IMR-90 (cell line): ENCODE measurements around the gene ARID4B.

Experiments used
- CEBPB ChIP-seq: IDR thresholded peaks from 2 replicates; pipeline ENCODE4 v1.6.1; 2012; ENCODE audit warnings: low read depth, low read length, improper control_type of control experiment
- CHD1 ChIP-seq: IDR thresholded peaks from 2 replicates; pipeline ENCODE4 v1.6.1; 2012; ENCODE audit warnings: low read depth, low read length, improper control_type of control experiment
- CTCF ChIP-seq: conservative IDR thresholded peaks from 2 replicates; pipeline ENCODE4 v1.5.1; 2012; ENCODE audit warnings: mild to moderate bottlenecking, low read depth, low read length, improper control_type of control experiment
- ELK1 ChIP-seq: fragments of 150-350 bp; IDR thresholded peaks from 2 replicates; pipeline ENCODE4 v1.6.1; 2016; ENCODE audit warnings: low read depth, mild to moderate bottlenecking, low read length, moderate library complexity, borderline replicate concordance
- MAFK ChIP-seq: IDR thresholded peaks from 2 replicates; pipeline ENCODE4 v1.6.1; 2012; ENCODE audit warnings: low read depth, low read length, improper control_type of control experiment
- MXI1 ChIP-seq: IDR thresholded peaks from 2 replicates; pipeline ENCODE4 v1.6.1; 2012; ENCODE audit warnings: low read depth, mild to moderate bottlenecking, low read length, moderate library complexity, borderline replicate concordance
- POLR2A ChIP-seq: IDR thresholded peaks from 2 replicates; pipeline ENCODE4 v1.6.1; 2012; ENCODE audit warnings: mild to moderate bottlenecking, low read depth, low read length
- RAD21 ChIP-seq: IDR thresholded peaks from 2 replicates; pipeline ENCODE4 v1.6.1; 2012; ENCODE audit warnings: low read length, improper control_type of control experiment
- RCOR1 ChIP-seq: IDR thresholded peaks from 2 replicates; pipeline ENCODE4 v1.6.1; 2012; ENCODE audit warnings: mild to moderate bottlenecking, low read length, improper control_type of control experiment; ENCODE audit not compliant: insufficient replicate concordance
- RFX5 ChIP-seq: IDR thresholded peaks from 2 replicates; pipeline ENCODE4 v1.8.0; 2012; ENCODE audit warnings: low read depth, mild to moderate bottlenecking, low read length, moderate library complexity
- SMC3 ChIP-seq: fragments of 150-350 bp; IDR thresholded peaks from 2 replicates; pipeline ENCODE4 v1.6.1; 2016; ENCODE audit warnings: low read depth, mild to moderate bottlenecking, antibody characterized with exemption, low read length, moderate library complexity
- TF ChIP-seq, protein P1 (sequence below): fragments of 150-350 bp; IDR thresholded peaks from 2 replicates; pipeline ENCODE4 v1.6.1; 2017; ENCODE audit warnings: mild to moderate bottlenecking, antibody characterized with exemption, low read length, low read depth

DNA sequence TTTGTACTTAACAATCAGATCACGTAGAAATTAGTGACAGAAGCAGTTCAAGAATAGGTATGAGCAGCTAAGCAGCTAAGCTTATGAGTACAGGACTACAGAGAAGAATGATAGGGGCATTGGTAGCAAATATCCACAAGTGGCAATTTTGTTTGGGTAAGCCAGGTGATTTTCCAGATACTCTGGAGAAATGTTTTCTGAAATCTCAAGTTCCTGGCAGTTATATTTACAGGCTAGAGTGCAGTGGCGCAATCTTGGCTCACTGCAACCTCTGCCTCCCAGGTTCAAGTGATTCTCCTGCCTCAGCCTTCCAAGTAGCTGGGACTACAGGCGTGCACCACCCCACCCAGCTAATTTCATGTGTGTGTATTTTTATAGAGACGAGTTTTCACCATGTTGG lies 55.1 kb downstream of the ARID4B start:
- TF ChIP-seq POLR2A: no peak
- no peak for TF ChIP-seq CHD1
- no peak for TF ChIP-seq SMC3
- TF ChIP-seq CTCF: no peak
- TF ChIP-seq RFX5: no peak
- TF ChIP-seq MXI1: no peak
- TF ChIP-seq RCOR1: no peak
- no peak for TF ChIP-seq CEBPB
- TF ChIP-seq, protein P1, sequence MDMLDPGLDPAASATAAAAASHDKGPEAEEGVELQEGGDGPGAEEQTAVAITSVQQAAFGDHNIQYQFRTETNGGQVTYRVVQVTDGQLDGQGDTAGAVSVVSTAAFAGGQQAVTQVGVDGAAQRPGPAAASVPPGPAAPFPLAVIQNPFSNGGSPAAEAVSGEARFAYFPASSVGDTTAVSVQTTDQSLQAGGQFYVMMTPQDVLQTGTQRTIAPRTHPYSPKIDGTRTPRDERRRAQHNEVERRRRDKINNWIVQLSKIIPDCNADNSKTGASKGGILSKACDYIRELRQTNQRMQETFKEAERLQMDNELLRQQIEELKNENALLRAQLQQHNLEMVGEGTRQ: no peak
- no peak for TF ChIP-seq RAD21
- TF ChIP-seq ELK1: no peak
- TF ChIP-seq MAFK: no peak
